Measurements from ENCODE around the gene MIPEP.

The MIPEP gene

DNA sequence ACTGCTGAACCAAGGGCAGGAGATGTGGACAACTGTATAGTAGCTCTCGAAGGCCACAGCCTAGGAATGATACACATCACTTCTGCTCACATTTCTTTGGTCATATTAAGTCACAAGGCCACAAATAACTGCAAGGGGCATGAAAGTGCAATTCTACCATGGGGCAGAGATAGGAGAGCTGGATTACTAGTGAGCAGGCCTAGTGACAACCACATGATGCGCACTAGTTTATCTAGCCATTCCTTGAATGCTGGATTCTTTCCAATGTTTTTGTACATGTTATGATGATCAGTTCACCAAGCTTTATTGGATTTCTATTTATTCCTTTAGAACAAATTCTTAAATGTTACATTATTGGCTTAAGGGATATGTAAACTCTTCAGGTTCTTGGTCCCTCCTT, 100.7 kb downstream of the MIPEP start:
- Histone ChIP-seq H3K36me3 (ENCODE audit: control insufficient read depth in 5 of 5, insufficient read depth in 5 of 5, low read length in 5 of 5) (peaks cover 0 to 3% (median 0%) of the 10 kb centered on the region in 5 donors), H3K27ac (ENCODE audit: low read depth, low read length) (no peak overlapping the region), H3K4me1 (ENCODE audit: control insufficient read depth in 5 of 5, insufficient read depth in 5 of 5, low read length in 5 of 5) (no peaks in the 10 kb centered on the region), H3K9me3 (ENCODE audit: control insufficient read depth in 5 of 5, low read length in 5 of 5) (no peaks in the 10 kb centered on the region), H3K9ac (ENCODE audit: low read length in 5 of 5) (no peak overlapping the region), H3K27me3 (ENCODE audit: control insufficient read depth in 5 of 5, insufficient read depth in 4 of 5, low read length in 5 of 5) (no peaks in the 10 kb centered on the region), H3K4me3 (ENCODE audit: low read depth in 1 of 5, low read length in 5 of 5) (no peak overlapping the region)

DNA sequence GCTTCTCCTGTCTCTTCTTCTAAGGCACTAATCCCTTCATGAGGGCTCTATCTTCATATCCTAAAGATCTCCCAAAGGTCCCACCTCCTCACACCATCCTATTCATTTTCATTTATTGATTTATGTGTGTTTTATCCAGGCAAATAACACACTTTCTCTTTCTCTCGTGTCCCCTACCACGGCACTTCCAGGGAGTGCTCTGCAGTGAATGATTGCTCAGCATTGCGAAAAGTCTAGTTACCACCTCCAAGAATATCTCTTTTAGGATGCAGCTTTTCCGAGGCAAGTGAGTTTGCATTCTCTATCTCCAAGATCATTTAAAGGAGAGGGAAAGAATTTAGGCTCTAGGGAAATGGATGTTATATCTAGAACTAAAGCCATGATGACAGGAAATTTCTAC, 101.7 kb downstream of the MIPEP start:
- no peaks in the 10 kb centered on the region for H3K27me3 ChIP-seq (ENCODE audit: control insufficient read depth in 5 of 5, insufficient read depth in 4 of 5, low read length in 5 of 5)
- no peaks in the 10 kb centered on the region for H3K4me1 ChIP-seq (ENCODE audit: control insufficient read depth in 5 of 5, insufficient read depth in 5 of 5, low read length in 5 of 5)
- H3K27ac ChIP-seq (ENCODE audit: low read depth, low read length): no peak overlapping the region
- peaks cover 0 to 3% (median 0%) of the 10 kb centered on the region in 5 donors for H3K36me3 ChIP-seq (ENCODE audit: control insufficient read depth in 5 of 5, insufficient read depth in 5 of 5, low read length in 5 of 5)
- H3K4me3 ChIP-seq (ENCODE audit: low read depth in 1 of 5, low read length in 5 of 5): no peak overlapping the region
- H3K9me3 ChIP-seq (ENCODE audit: control insufficient read depth in 5 of 5, low read length in 5 of 5): no peaks in the 10 kb centered on the region
- H3K9ac ChIP-seq (ENCODE audit: low read length in 5 of 5): no peak overlapping the region

DNA sequence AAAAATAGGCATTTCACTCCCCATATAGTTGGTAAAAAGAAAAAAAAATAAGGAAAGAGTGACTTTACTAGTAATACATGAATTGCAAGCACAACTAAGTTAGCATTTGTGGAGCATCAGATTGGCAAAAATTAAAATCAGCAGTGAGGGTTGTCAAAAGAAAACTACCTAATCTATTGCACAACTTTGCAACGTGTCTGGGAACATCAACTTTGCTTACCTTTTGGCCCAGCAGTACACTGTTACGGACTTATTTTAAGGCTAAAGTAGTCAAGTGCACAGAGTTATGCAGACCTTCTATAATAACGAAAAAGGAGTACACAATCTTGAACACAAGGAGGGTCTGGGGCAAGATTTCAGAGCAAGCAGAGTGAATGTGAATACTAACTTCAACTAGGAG, 102.6 kb downstream of the MIPEP start:
- Histone ChIP-seq H3K27me3 (ENCODE audit: control insufficient read depth in 5 of 5, insufficient read depth in 4 of 5, low read length in 5 of 5) (no peaks in the 10 kb centered on the region), H3K27ac (ENCODE audit: low read depth, low read length) (no peak overlapping the region), H3K4me1 (ENCODE audit: control insufficient read depth in 5 of 5, insufficient read depth in 5 of 5, low read length in 5 of 5) (no peaks in the 10 kb centered on the region), H3K36me3 (ENCODE audit: control insufficient read depth in 5 of 5, insufficient read depth in 5 of 5, low read length in 5 of 5) (peaks cover 0 to 3% (median 0%) of the 10 kb centered on the region in 5 donors), H3K4me3 (ENCODE audit: low read depth in 1 of 5, low read length in 5 of 5) (no peak overlapping the region), H3K9ac (ENCODE audit: low read length in 5 of 5) (no peak overlapping the region), H3K9me3 (ENCODE audit: control insufficient read depth in 5 of 5, low read length in 5 of 5) (no peaks in the 10 kb centered on the region)

DNA sequence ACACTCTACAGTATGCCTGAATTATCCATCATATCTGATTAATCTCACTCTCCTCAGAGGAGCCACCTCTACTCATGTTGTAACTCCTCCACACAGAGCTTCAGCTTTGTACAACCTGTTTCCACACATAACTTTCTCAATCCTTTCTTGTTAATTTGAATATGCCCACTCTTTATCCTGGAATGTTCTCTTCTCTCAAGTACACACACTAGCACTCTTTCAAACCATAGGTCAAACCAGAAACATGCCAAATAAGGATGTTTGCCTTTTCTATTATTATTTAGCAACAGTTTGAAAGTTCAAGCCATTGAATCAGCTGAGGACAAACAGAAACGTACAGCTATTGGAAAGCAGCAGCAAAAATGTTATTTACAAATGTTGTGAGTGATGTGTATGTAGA, 110.3 kb downstream of the MIPEP start:
- H3K27ac ChIP-seq (ENCODE audit: low read depth, low read length): no peak overlapping the region
- no peaks in the 10 kb centered on the region for H3K27me3 ChIP-seq (ENCODE audit: control insufficient read depth in 5 of 5, insufficient read depth in 4 of 5, low read length in 5 of 5)
- no peaks in the 10 kb centered on the region for H3K36me3 ChIP-seq (ENCODE audit: control insufficient read depth in 5 of 5, insufficient read depth in 5 of 5, low read length in 5 of 5)
- no peak overlapping the region for H3K9ac ChIP-seq (ENCODE audit: low read length in 5 of 5)
- H3K4me1 ChIP-seq (ENCODE audit: control insufficient read depth in 5 of 5, insufficient read depth in 5 of 5, low read length in 5 of 5): peaks cover 0 to 3% (median 0%) of the 10 kb centered on the region in 5 donors
- H3K4me3 ChIP-seq (ENCODE audit: low read depth in 1 of 5, low read length in 5 of 5): no peak overlapping the region
- H3K9me3 ChIP-seq (ENCODE audit: control insufficient read depth in 5 of 5, low read length in 5 of 5): no peaks in the 10 kb centered on the region

DNA sequence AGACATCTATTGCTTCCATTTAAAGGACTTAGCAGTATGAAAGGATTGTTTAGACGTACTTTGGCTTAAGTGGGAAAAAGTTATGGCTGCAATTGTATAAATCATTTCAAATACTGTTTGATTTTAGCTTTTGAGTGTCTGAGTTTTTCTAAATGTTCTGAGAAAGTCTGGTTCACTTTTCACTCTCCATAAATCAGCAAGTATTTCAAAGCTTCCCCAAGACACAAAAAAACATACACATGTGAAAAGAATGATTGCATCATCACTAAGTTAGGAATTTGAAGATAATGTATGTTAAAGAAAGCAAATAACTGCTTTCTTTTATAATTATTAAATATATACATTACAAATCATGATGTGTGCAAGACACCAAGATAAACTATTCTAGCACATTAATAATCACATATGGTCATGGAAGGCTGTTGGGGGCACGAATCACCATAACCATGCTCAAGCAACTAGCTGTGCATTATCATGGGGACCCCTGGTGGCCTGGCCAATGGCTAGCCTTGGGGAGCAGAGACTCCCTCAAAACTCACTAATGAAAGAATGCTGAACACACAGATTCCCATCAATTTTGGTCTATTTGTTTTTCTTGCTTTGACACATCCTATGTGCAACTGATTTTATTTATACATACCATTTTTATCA, 111.1 kb downstream of the MIPEP start:
- H3K27ac ChIP-seq (ENCODE audit: low read depth, low read length): no peak overlapping the region
- H3K27me3 ChIP-seq (ENCODE audit: control insufficient read depth in 5 of 5, insufficient read depth in 4 of 5, low read length in 5 of 5): no peaks in the 10 kb centered on the region
- H3K36me3 ChIP-seq (ENCODE audit: control insufficient read depth in 5 of 5, insufficient read depth in 5 of 5, low read length in 5 of 5): no peaks in the 10 kb centered on the region
- no peak overlapping the region for H3K4me3 ChIP-seq (ENCODE audit: low read depth in 1 of 5, low read length in 5 of 5)
- H3K9ac ChIP-seq (ENCODE audit: low read length in 5 of 5): no peak overlapping the region
- H3K4me1 ChIP-seq (ENCODE audit: control insufficient read depth in 5 of 5, insufficient read depth in 5 of 5, low read length in 5 of 5): peaks cover 0 to 3% (median 0%) of the 10 kb centered on the region in 5 donors
- H3K9me3 ChIP-seq (ENCODE audit: control insufficient read depth in 5 of 5, low read length in 5 of 5): no peaks in the 10 kb centered on the region

DNA sequence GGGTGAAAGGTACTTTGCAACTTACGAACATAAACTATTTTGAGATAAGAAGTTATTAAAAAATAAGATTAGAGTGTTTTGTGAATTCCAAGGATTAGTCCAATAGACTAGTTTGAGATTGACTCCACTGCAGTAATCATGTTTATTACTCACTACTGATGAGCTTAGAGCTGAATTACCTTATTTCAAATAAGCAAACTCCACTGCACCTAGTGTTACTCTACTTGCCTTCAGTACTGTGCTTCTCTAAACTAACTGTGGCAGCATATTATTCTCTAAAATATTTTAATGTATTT, 111.7 kb downstream of the MIPEP start:
- Histone ChIP-seq H3K9me3 (ENCODE audit: control insufficient read depth in 5 of 5, low read length in 5 of 5) (no peaks in the 10 kb centered on the region), H3K27ac (ENCODE audit: low read depth, low read length) (no peak overlapping the region), H3K4me1 (ENCODE audit: control insufficient read depth in 5 of 5, insufficient read depth in 5 of 5, low read length in 5 of 5) (peaks cover 0 to 3% (median 0%) of the 10 kb centered on the region in 5 donors), H3K36me3 (ENCODE audit: control insufficient read depth in 5 of 5, insufficient read depth in 5 of 5, low read length in 5 of 5) (no peaks in the 10 kb centered on the region), H3K9ac (ENCODE audit: low read length in 5 of 5) (no peak overlapping the region), H3K4me3 (ENCODE audit: low read depth in 1 of 5, low read length in 5 of 5) (no peak overlapping the region), H3K27me3 (ENCODE audit: control insufficient read depth in 5 of 5, insufficient read depth in 4 of 5, low read length in 5 of 5) (no peaks in the 10 kb centered on the region)

DNA sequence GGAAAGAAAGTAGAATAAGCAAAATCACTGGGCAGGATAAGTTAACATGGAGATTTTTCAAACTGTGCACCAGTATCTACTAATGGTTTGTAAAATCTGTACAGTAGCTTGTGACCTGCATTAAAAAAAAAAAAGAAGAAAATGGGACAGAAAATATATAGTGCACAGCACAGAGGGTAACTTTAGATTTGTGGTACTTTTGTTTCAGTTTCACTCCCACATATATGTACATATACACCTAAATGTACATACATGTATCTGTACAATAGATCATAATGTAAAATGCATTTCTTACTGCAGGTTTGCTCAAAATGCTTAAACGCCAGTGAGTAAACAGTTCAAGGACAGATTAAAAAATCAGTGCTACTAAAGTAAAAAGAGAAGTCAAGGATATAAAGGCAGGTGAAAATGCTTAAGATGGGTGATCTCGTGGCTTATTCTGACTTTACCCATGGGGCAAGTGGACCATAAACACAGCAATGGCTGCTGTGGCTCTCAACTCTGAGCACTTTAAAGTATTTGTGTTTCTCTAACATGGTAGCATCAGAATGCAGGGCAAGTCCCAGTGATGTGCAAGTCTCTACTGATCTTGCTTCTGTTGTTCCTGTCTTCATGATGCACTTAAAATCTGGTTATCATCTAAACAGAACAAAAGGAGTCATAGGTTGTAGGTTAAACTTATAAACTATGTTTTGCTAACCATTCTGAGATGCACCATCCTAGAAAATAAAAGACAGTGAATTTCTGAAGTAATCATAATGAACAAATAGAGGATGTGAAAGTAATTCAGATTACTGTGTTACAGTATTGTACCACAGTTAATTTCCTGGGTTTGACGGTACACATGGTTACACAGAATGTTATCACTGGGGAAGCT, 112.3 kb downstream of the MIPEP start:
- no peaks in the 10 kb centered on the region for H3K36me3 ChIP-seq (ENCODE audit: control insufficient read depth in 5 of 5, insufficient read depth in 5 of 5, low read length in 5 of 5)
- peaks cover 0 to 3% (median 0%) of the 10 kb centered on the region in 5 donors for H3K4me1 ChIP-seq (ENCODE audit: control insufficient read depth in 5 of 5, insufficient read depth in 5 of 5, low read length in 5 of 5)
- H3K27ac ChIP-seq (ENCODE audit: low read depth, low read length): no peak overlapping the region
- H3K4me3 ChIP-seq (ENCODE audit: low read depth in 1 of 5, low read length in 5 of 5): no peak overlapping the region
- H3K9me3 ChIP-seq (ENCODE audit: control insufficient read depth in 5 of 5, low read length in 5 of 5): no peaks in the 10 kb centered on the region
- no peaks in the 10 kb centered on the region for H3K27me3 ChIP-seq (ENCODE audit: control insufficient read depth in 5 of 5, insufficient read depth in 4 of 5, low read length in 5 of 5)
- no peak overlapping the region for H3K9ac ChIP-seq (ENCODE audit: low read length in 5 of 5)

DNA sequence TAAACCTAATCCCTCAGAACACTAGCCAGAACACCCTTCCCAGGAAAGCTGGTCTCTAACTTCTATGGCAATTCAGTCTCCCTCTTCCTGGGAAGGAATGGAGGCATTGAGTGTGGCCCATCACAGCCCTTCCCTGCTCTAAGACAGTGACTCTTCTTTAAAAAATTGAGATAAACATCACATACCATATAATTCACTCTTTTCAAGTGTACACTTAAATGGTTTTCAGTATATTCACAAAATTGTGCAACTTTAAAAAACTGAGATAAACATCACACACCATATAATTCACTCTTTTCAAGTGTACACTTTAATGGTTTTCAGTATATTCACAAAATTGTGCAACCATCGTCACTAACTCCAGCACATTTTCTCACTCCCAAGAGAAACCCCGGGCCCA, 116.5 kb downstream of the MIPEP start:
- Histone ChIP-seq H3K36me3 (ENCODE audit: control insufficient read depth in 5 of 5, insufficient read depth in 5 of 5, low read length in 5 of 5) (no peaks in the 10 kb centered on the region), H3K9ac (ENCODE audit: low read length in 5 of 5) (no peak overlapping the region), H3K4me3 (ENCODE audit: low read depth in 1 of 5, low read length in 5 of 5) (no peak overlapping the region), H3K27me3 (ENCODE audit: control insufficient read depth in 5 of 5, insufficient read depth in 4 of 5, low read length in 5 of 5) (no peaks in the 10 kb centered on the region), H3K27ac (ENCODE audit: low read depth, low read length) (no peak overlapping the region), H3K4me1 (ENCODE audit: control insufficient read depth in 5 of 5, insufficient read depth in 5 of 5, low read length in 5 of 5) (peaks cover 0 to 4% (median 0%) of the 10 kb centered on the region in 5 donors), H3K9me3 (ENCODE audit: control insufficient read depth in 5 of 5, low read length in 5 of 5) (no peaks in the 10 kb centered on the region)

DNA sequence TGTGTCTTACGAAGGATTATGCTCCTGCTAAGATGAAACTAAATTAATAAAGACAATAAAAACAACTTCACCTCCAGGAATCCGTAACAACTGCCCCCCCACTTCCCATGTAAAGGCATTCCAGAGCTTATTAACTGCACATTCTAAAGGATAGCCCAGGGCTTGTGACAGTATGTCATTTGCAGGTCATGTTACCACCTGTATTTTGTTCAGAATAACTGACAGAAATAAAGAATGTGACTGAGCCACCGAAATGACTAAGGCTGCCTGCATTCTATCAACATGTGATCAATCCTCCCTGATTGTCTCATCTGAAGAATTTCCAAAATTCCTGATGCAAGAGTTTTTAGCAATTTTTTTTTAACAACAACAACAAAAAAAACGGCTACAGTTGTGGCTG, 117.2 kb downstream of the MIPEP start:
- Histone ChIP-seq H3K27me3 (ENCODE audit: control insufficient read depth in 5 of 5, insufficient read depth in 4 of 5, low read length in 5 of 5) (no peaks in the 10 kb centered on the region), H3K36me3 (ENCODE audit: control insufficient read depth in 5 of 5, insufficient read depth in 5 of 5, low read length in 5 of 5) (no peaks in the 10 kb centered on the region)

DNA sequence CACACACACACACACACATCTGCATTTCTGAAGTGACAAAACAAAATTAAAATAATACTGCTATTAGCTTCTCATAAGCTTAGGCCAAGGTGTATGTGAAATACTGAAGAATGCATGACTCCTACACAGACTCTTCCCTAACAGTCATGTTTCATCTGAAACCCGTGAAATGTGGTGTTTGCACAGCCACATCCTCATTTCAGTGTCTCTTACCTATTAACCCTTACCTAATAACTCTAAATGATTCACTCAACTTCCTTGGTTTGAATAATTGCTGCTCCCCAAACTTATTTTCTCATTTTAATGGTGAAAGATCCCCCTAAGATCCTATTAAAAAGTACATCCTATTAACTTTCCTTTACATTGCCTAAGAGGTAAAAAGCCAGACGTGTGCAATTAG, 117.6 kb downstream of the MIPEP start:
- H3K36me3 ChIP-seq (ENCODE audit: control insufficient read depth in 5 of 5, insufficient read depth in 5 of 5, low read length in 5 of 5): no peaks in the 10 kb centered on the region
- H3K27ac ChIP-seq (ENCODE audit: low read depth, low read length): no peak overlapping the region
- H3K4me1 ChIP-seq (ENCODE audit: control insufficient read depth in 5 of 5, insufficient read depth in 5 of 5, low read length in 5 of 5): peaks cover 0 to 4% (median 0%) of the 10 kb centered on the region in 5 donors
- no peak overlapping the region for H3K4me3 ChIP-seq (ENCODE audit: low read depth in 1 of 5, low read length in 5 of 5)
- H3K27me3 ChIP-seq (ENCODE audit: control insufficient read depth in 5 of 5, insufficient read depth in 4 of 5, low read length in 5 of 5): no peaks in the 10 kb centered on the region
- no peak overlapping the region for H3K9ac ChIP-seq (ENCODE audit: low read length in 5 of 5)
- H3K9me3 ChIP-seq (ENCODE audit: control insufficient read depth in 5 of 5, low read length in 5 of 5): no peaks in the 10 kb centered on the region

More for the DNA sequence above, 117.2 kb downstream of the MIPEP start:
- no peaks in the 10 kb centered on the region for H3K9me3 ChIP-seq (ENCODE audit: control insufficient read depth in 5 of 5, low read length in 5 of 5)
- H3K9ac ChIP-seq (ENCODE audit: low read length in 5 of 5): no peak overlapping the region
- no peak overlapping the region for H3K27ac ChIP-seq (ENCODE audit: low read depth, low read length)
- H3K4me1 ChIP-seq (ENCODE audit: control insufficient read depth in 5 of 5, insufficient read depth in 5 of 5, low read length in 5 of 5): peaks cover 0 to 4% (median 0%) of the 10 kb centered on the region in 5 donors
- no peak overlapping the region for H3K4me3 ChIP-seq (ENCODE audit: low read depth in 1 of 5, low read length in 5 of 5)

All from subcutaneous abdominal adipose tissue (tissue), 5 donors.